Trophoblast cell (in vitro differentiated cells and primary cell): ENCODE results near the gene TMEM53.
A peak's percentile ranks its signal among the peaks of the same experiment; 100 is the strongest.

Experiments used
- DNase-seq, 2 donors: peaks; one replicate each; pipeline ENCODE4 v3.0.0-alpha.2; 2016
- H2AFZ ChIP-seq: 2 replicates; pipeline ENCODE4 v1.6.1; 2013; ENCODE audit warnings: low read length, moderate library complexity, mild to moderate bottlenecking; ENCODE audit not compliant: insufficient read depth, poor library complexity
- H2AK5ac ChIP-seq: 2 replicates; pipeline ENCODE4 v1.6.1; 2013; ENCODE audit warnings: mild to moderate bottlenecking, low read length
- H2BK120ac ChIP-seq: 2 replicates; pipeline ENCODE4 v1.6.1; 2013; ENCODE audit warnings: low read length, mild to moderate bottlenecking, moderate library complexity; ENCODE audit not compliant: insufficient read depth, poor library complexity
- H2BK12ac ChIP-seq: 2 replicates; pipeline ENCODE4 v1.6.1; 2013; ENCODE audit warnings: mild to moderate bottlenecking, low read length, moderate library complexity
- H2BK5ac ChIP-seq: 2 replicates; pipeline ENCODE4 v1.6.1; 2013; ENCODE audit warnings: low read length, low read depth, moderate library complexity, mild to moderate bottlenecking; ENCODE audit not compliant: poor library complexity
- H3K14ac ChIP-seq: 2 replicates; pipeline ENCODE4 v1.6.1; 2013; ENCODE audit warnings: mild to moderate bottlenecking, low read length
- H3K18ac ChIP-seq: 2 replicates; pipeline ENCODE4 v1.6.1; 2013; ENCODE audit warnings: mild to moderate bottlenecking, low read length
- H3K23ac ChIP-seq: 2 replicates; pipeline ENCODE4 v1.6.1; 2013; ENCODE audit warnings: low read length
- H3K27ac ChIP-seq: 2 replicates; pipeline ENCODE4 v1.5.1; 2013; ENCODE audit warnings: low read depth, mild to moderate bottlenecking, inconsistent platforms, low read length, moderate library complexity
- H3K27me3 ChIP-seq: 2 replicates; pipeline ENCODE4 v1.6.1; 2013; ENCODE audit warnings: inconsistent platforms, mild to moderate bottlenecking, low read length, moderate library complexity; ENCODE audit not compliant: insufficient read depth
- H3K36me3 ChIP-seq, 2 experiments: 1 replicate in 1 of 2; 2 replicates in 1 of 2; pipeline ENCODE4 v1.6.1; 2013; ENCODE audit warnings: low read length in 2 of 2, mild to moderate bottlenecking in 2 of 2, moderate library complexity in 1 of 2; ENCODE audit not compliant: insufficient read depth in 2 of 2, control insufficient read depth in 1 of 2
- H3K4ac ChIP-seq: 2 replicates; pipeline ENCODE4 v1.6.1; 2013; ENCODE audit warnings: low read depth, mild to moderate bottlenecking, low read length, moderate library complexity
- H3K4me1 ChIP-seq, 2 experiments: 1 replicate in 1 of 2; 2 replicates in 1 of 2; pipeline ENCODE4 v1.6.1; 2013; ENCODE audit warnings: low read length in 2 of 2, mild to moderate bottlenecking in 2 of 2, moderate library complexity in 1 of 2; ENCODE audit not compliant: insufficient read depth in 2 of 2, control insufficient read depth in 1 of 2
- H3K4me2 ChIP-seq: 2 replicates; pipeline ENCODE4 v1.6.1; 2013; ENCODE audit warnings: inconsistent platforms, mild to moderate bottlenecking, low read length, moderate library complexity
- H3K4me3 ChIP-seq: 2 replicates; pipeline ENCODE4 v1.5.1; 2013; ENCODE audit warnings: mild to moderate bottlenecking, low read depth, low read length, inconsistent platforms
- H3K79me1 ChIP-seq: one replicate; pipeline ENCODE4 v1.6.1; 2013; ENCODE audit warnings: low read length
- H3K79me2 ChIP-seq: 2 replicates; pipeline ENCODE4 v1.6.1; 2013; ENCODE audit warnings: low read length, mild to moderate bottlenecking; ENCODE audit not compliant: control insufficient read depth, insufficient read depth, poor library complexity
- H3K9ac ChIP-seq: 2 replicates; pipeline ENCODE4 v1.6.1; 2013; ENCODE audit warnings: mild to moderate bottlenecking, low read length
- H3K9me3 ChIP-seq: 2 replicates; pipeline ENCODE4 v1.6.1; 2013; ENCODE audit warnings: low read depth, mild to moderate bottlenecking, control low read depth, inconsistent platforms, low read length; ENCODE audit not compliant: insufficient read depth
- H4K12ac ChIP-seq: 2 replicates; pipeline ENCODE4 v1.6.1; 2013; ENCODE audit warnings: low read depth, mild to moderate bottlenecking, low read length, moderate library complexity
- H4K8ac ChIP-seq: 2 replicates; pipeline ENCODE4 v1.6.1; 2013; ENCODE audit warnings: low read depth, mild to moderate bottlenecking, low read length, moderate library complexity
- H4K91ac ChIP-seq: one replicate; pipeline ENCODE4 v1.6.1; 2013; ENCODE audit warnings: low read depth, mild to moderate bottlenecking, low read length, moderate library complexity
- WGBS: extraction: QIAGEN DNeasy Blood & Tissue Kit; methylation state at CpG from one replicate; pipeline ENCODE4 v1.1.7; 2013; ENCODE audit warnings: missing lambda C conversion rate; ENCODE audit not compliant: insufficient read length, insufficient coverage; ENCODE audit errors: extremely low coverage; 5-methylcytosine and 5-hydroxymethylcytosine counted together

Gene TMEM53

GRCh38 chr1:44636688-44637598, 37.3 kb downstream of the TMEM53 start:
- Histone ChIP-seq H3K27me3 (no peaks in the 10 kb centered on the region), H3K23ac (no peak overlapping the region), H2AFZ (no peak overlapping the region), H3K4ac (no peak overlapping the region), H2BK120ac (no peak overlapping the region), H2AK5ac (no peak overlapping the region), H3K27ac (no peak overlapping the region), H4K12ac (no peak overlapping the region), H3K9me3 (no peaks in the 10 kb centered on the region), H2BK5ac (no peak overlapping the region), H4K8ac (no peak overlapping the region), H3K36me3 (peaks cover 56 to 68% of the 10 kb centered on the region in 2 experiments), H3K4me3 (no peak overlapping the region), H2BK12ac (no peak overlapping the region), H3K79me2 (no peaks in the 10 kb centered on the region), H3K4me2 (no peak overlapping the region), H4K91ac (no peak overlapping the region), H3K4me1 (peaks cover 0 to 5% of the 10 kb centered on the region in 2 experiments), H3K9ac (no peak overlapping the region), H3K14ac (no peak overlapping the region), H3K18ac (no peak overlapping the region), H3K79me1 (peaks cover 4% of the 10 kb centered on the region)
- no CpG with 5 or more reads among the region's 13 CpGs for WGBS
- no peak for DNase-seq

- Histone ChIP-seq H3K9ac (no peak overlapping the region), H4K91ac (no peak overlapping the region), H2AK5ac (no peak overlapping the region), H3K36me3 (peaks cover 49 to 61% of the 10 kb centered on the region in 2 experiments), H2BK120ac (no peak overlapping the region), H3K23ac (no peak overlapping the region), H3K18ac (no peak overlapping the region), H2BK5ac (no peak overlapping the region), H3K4me1 (peaks cover 0 to 8% of the 10 kb centered on the region in 2 experiments), H3K4ac (no peak overlapping the region), H3K4me3 (no peak overlapping the region), H3K79me1 (peaks cover 11% of the 10 kb centered on the region), H4K8ac (no peak overlapping the region), H2AFZ (no peak overlapping the region), H4K12ac (no peak overlapping the region), H3K27ac (no peak overlapping the region), H3K9me3 (no peaks in the 10 kb centered on the region), H2BK12ac (no peak overlapping the region), H3K79me2 (peaks cover 2% of the 10 kb centered on the region), H3K27me3 (no peaks in the 10 kb centered on the region), H3K14ac (no peak overlapping the region), H3K4me2 (no peak overlapping the region)
- WGBS, result no CpG with 5 or more reads among the region's 14 CpGs
- DNase-seq, result no peak
These were observed 38.1 kb downstream of the TMEM53 start for GRCh38 chr1:44636083-44636687.

- no peak overlapping the region for H3K4me3 ChIP-seq
- no peak overlapping the region for H2BK12ac ChIP-seq
- H3K79me2 ChIP-seq, result peaks cover 2% of the 10 kb centered on the region
- peaks cover 44 to 56% of the 10 kb centered on the region in 2 experiments for H3K36me3 ChIP-seq
- no peak overlapping the region for H2BK5ac ChIP-seq
- H2AFZ ChIP-seq, result no peak overlapping the region
- no peak overlapping the region for H4K91ac ChIP-seq
- H2BK120ac ChIP-seq, result no peak overlapping the region
- peaks cover 0 to 8% of the 10 kb centered on the region in 2 experiments for H3K4me1 ChIP-seq
- H3K9me3 ChIP-seq, result no peaks in the 10 kb centered on the region
- no peak overlapping the region for H3K23ac ChIP-seq
- H3K79me1 ChIP-seq, result peaks cover 11% of the 10 kb centered on the region
- no peak overlapping the region for H3K27ac ChIP-seq
- no peak overlapping the region for H3K14ac ChIP-seq
- H4K12ac ChIP-seq, result no peak overlapping the region
- no peak overlapping the region for H3K4ac ChIP-seq
- no peak overlapping the region for H4K8ac ChIP-seq
- no peak for DNase-seq
- no peak overlapping the region for H3K18ac ChIP-seq
- H2AK5ac ChIP-seq, result no peak overlapping the region
- WGBS, result no CpG with 5 or more reads among the region's 9 CpGs
- H3K4me2 ChIP-seq, result no peak overlapping the region
- H3K27me3 ChIP-seq, result no peaks in the 10 kb centered on the region
- no peak overlapping the region for H3K9ac ChIP-seq
These were observed 38.8 kb downstream of the TMEM53 start for GRCh38 chr1:44635439-44635838.

- H4K91ac ChIP-seq, result no peak overlapping the region
- no CpG with 5 or more reads among the region's 3 CpGs for WGBS
- no peak overlapping the region for H3K4me3 ChIP-seq
- H3K36me3 ChIP-seq, result peaks cover 40 to 52% of the 10 kb centered on the region in 2 experiments
- H3K27me3 ChIP-seq, result no peaks in the 10 kb centered on the region
- H2BK12ac ChIP-seq, result no peak overlapping the region
- no peak overlapping the region for H3K14ac ChIP-seq
- H3K23ac ChIP-seq, result no peak overlapping the region
- DNase-seq, result no peak
- no peak overlapping the region for H4K8ac ChIP-seq
- no peak overlapping the region for H4K12ac ChIP-seq
- no peak overlapping the region for H3K4ac ChIP-seq
- no peaks in the 10 kb centered on the region for H3K9me3 ChIP-seq
- H2BK5ac ChIP-seq, result no peak overlapping the region
- H3K79me1 ChIP-seq, result peaks cover 11% of the 10 kb centered on the region
- no peak overlapping the region for H2AFZ ChIP-seq
- H3K27ac ChIP-seq, result no peak overlapping the region
- no peak overlapping the region for H3K18ac ChIP-seq
- H2BK120ac ChIP-seq, result no peak overlapping the region
- H3K4me2 ChIP-seq, result no peak overlapping the region
- peaks cover 2% of the 10 kb centered on the region for H3K79me2 ChIP-seq
- H3K4me1 ChIP-seq, result peaks cover 0 to 8% of the 10 kb centered on the region in 2 experiments
- H3K9ac ChIP-seq, result peak overlapping the region; percentile 43
- H2AK5ac ChIP-seq, result no peak overlapping the region
These were observed 39.6 kb downstream of the TMEM53 start for GRCh38 chr1:44634606-44635189.
